Body of pancreas (tissue), 4 donors: ENCODE measurements around the gene CACNA1E. TPM values are rescaled to one million over a fixed set of nuclear protein-coding genes. Genes with fewer than 3 reads are reported as not detected.

Source experiments
- ATAC-seq: fragments of 150-250 bp; one replicate; pipeline ENCODE4 v1.9.1; 2016
- DNase-seq, 4 donors: peaks; one replicate each; pipeline ENCODE4 v3.0.0-alpha.2; 2019
- H3K27ac ChIP-seq, 4 donors: fragments of 200-600 bp; sonication (generic); 1 replicate in 3 of 4; 2 replicates in 1 of 4; pipeline versions ENCODE4 v1.5.1 to v1.6.1; 2016 to 2019; ENCODE audit warnings: mild to moderate bottlenecking in 1 of 4, mixed read lengths in 1 of 4, moderate library complexity in 1 of 4
- H3K27me3 ChIP-seq, 2 donors: fragments of 200-600 bp; sonication (generic); one replicate each; pipeline ENCODE4 v1.6.0; 2016; ENCODE audit warnings: mild to moderate bottlenecking in 1 of 2
- H3K36me3 ChIP-seq, 2 donors: fragments of 200-600 bp; sonication (generic); replicated peaks in 1 of 2; 2 replicates each; pipeline ENCODE4 v1.5.1; 2016; ENCODE audit warnings: low read depth in 2 of 2; ENCODE audit not compliant: insufficient read depth in 1 of 2
- H3K4me1 ChIP-seq: fragments of 200-600 bp; sonication (generic); one replicate; pipeline ENCODE4 v1.6.0; 2016
- H3K4me3 ChIP-seq, 2 donors: fragments of 200-600 bp; sonication (generic); 1 replicate in 1 of 2; 2 replicates in 1 of 2; pipeline ENCODE4 v1.5.1; 2016 to 2019
- H3K9me3 ChIP-seq, 3 donors: fragments of 200-600 bp; sonication (generic); 1 replicate in 2 of 3; 2 replicates in 1 of 3; pipeline ENCODE4 v1.5.1; 2016
- CTCF ChIP-seq, 7 experiments: fragments of 450-650 bp in 4 of 7; fragments of 200-600 bp in 3 of 7; sonication (generic) in 3 of 7; IDR thresholded peaks; one replicate each; pipeline ENCODE4 v1.5.1; 2016 to 2019; ENCODE audit warnings: antibody characterized with exemption in 7 of 7
- POLR2A ChIP-seq, 3 donors: fragments of 450-650 bp; IDR thresholded peaks; one replicate each; pipeline ENCODE4 v1.6.1; 2016; ENCODE audit warnings: antibody characterized with exemption in 3 of 3, mild to moderate bottlenecking in 2 of 3
- WGBS, 2 donors: methylation state at CpG; one replicate each; pipeline ENCODE4 v1.1.5; 2017; 5-methylcytosine and 5-hydroxymethylcytosine counted together
- intact Hi-C: fragments of 100-400 bp; cut with DNase I; formaldehyde crosslinking; loops from one replicate; pipeline ENCODE4 v1.15.1; 2023
- total RNA-seq, 2 donors: library from RNA; depleted of rRNA; stranded (reverse); fragments of >200 nt; gene quantifications; one replicate each; pipeline ENCODE4 v1.1.0, GENCODE V29; 2016

CACNA1E gene
- total RNA-seq, 2 donors from 2014 or later = 1.0 TPM; not detected in 1

- no peak for DNase-seq
- WGBS, 2 donors = 54 to 57% methylated on average over 6 of the region's 6 CpGs
- Histone ChIP-seq H3K27ac (no peak overlapping the region), H3K4me3 (no peak overlapping the region), H3K27me3 (no peaks in the 10 kb centered on the region), H3K9me3 (no peaks in the 10 kb centered on the region), H3K36me3 (no peaks in the 10 kb centered on the region), H3K4me1 (no peaks in the 10 kb centered on the region)
- ATAC-seq = no peak
- intact Hi-C loops = no loop called here
- TF ChIP-seq POLR2A (IDR thresholded peaks at IDR 0.05) (no peak), CTCF (IDR thresholded peaks at IDR 0.05) (no peak)
These were observed 308.4 kb downstream of the CACNA1E start for GRCh38 chr1:181791721-181792120.

DNA sequence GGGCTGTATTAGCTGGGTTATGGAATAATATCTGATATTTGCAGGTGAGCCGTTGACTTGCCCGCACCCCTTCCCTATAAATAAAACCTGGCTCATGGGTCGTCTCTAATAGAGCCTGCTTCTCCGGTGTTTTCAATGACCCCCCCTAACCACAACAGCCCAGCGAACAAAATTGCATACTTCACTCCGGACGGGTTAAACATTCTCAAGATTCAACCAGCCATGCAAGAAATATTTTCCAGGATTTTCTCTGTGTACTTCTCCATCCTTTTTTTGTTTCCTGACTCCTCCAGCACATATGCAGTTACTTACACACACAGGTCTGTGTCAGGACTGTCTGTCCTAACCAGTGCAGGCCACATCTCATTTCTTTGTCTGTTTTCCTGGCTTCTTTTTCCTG, 310.5 kb downstream of the CACNA1E start:
- Histone ChIP-seq H3K4me1 (no peaks in the 10 kb centered on the region), H3K4me3 (no peak overlapping the region), H3K36me3 (no peaks in the 10 kb centered on the region), H3K27ac (no peak overlapping the region), H3K27me3 (no peaks in the 10 kb centered on the region), H3K9me3 (no peaks in the 10 kb centered on the region)
- TF ChIP-seq POLR2A (IDR thresholded peaks at IDR 0.05) = no peak
- no peak for TF ChIP-seq CTCF (IDR thresholded peaks at IDR 0.05)
- WGBS, 2 donors = 41 to 45% methylated on average over 7 of the region's 7 CpGs
- no peak for ATAC-seq
- intact Hi-C loops = no loop called here
- no peak for DNase-seq

DNA sequence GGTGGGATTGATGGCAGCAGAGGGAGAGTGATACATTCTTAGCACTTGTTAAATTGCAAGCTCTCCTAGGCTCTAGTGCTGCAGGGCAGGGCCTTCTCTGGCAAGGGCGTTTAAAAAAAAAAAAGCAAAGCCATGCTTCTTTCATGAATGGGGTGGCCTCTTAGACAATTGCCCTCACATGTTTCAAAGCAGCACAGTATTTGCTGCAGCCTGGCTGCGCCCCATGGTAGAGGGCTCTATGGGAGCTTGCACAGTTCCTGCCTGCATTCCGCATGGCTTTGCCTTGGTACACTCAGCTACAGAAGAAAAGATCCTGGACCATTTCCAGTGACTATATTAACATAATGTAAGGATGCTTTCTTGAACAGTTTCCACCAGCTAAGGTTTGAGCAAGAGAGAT, 311.0 kb downstream of the CACNA1E start:
- no peaks in the 10 kb centered on the region for H3K36me3 ChIP-seq
- H3K9me3 ChIP-seq = no peaks in the 10 kb centered on the region
- intact Hi-C loops = no loop called here
- ATAC-seq (no peak), DNase-seq (no peak)
- no peaks in the 10 kb centered on the region for H3K4me1 ChIP-seq
- H3K4me3 ChIP-seq = no peak overlapping the region
- no peaks in the 10 kb centered on the region for H3K27me3 ChIP-seq
- no peak overlapping the region for H3K27ac ChIP-seq
- 52 to 53% methylated on average over 3 of the region's 3 CpGs for WGBS, 2 donors
- no peak for TF ChIP-seq CTCF (IDR thresholded peaks at IDR 0.05)
- no peak for TF ChIP-seq POLR2A (IDR thresholded peaks at IDR 0.05)

DNA sequence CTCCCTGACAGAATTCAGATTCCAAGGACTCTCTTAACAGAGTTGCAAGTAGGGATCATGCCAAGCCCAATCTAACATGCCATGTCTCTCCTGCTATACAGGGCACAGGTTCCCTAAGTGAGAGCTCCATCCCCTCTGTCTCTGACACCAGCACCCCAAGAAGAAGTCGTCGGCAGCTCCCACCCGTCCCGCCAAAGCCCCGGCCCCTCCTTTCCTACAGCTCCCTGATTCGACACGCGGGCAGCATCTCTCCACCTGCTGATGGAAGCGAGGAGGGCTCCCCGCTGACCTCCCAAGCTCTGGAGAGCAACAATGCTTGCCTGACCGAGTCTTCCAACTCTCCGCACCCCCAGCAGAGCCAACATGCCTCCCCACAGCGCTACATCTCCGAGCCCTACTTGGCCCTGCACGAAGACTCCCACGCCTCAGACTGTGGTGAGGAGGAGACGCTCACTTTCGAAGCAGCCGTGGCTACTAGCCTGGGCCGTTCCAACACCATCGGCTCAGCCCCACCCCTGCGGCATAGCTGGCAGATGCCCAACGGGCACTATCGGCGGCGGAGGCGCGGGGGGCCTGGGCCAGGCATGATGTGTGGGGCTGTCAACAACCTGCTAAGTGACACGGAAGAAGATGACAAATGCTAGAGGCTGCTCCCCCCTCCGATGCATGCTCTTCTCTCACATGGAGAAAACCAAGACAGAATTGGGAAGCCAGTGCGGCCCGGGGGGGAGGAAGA, 315.0 kb downstream of the CACNA1E start:
- DNase-seq = no peak
- intact Hi-C loops = no loop called here
- Histone ChIP-seq H3K9me3 (no peaks in the 10 kb centered on the region), H3K4me1 (no peaks in the 10 kb centered on the region), H3K27ac (no peak overlapping the region), H3K4me3 (no peak overlapping the region), H3K36me3 (no peaks in the 10 kb centered on the region), H3K27me3 (no peaks in the 10 kb centered on the region)
- ATAC-seq = no peak
- 79 to 83% methylated on average over 29 to 32 of the region's 32 CpGs for WGBS, 2 donors
- TF ChIP-seq CTCF (IDR thresholded peaks at IDR 0.05) = no peak
- TF ChIP-seq POLR2A (IDR thresholded peaks at IDR 0.05) = no peak

- no peak for ATAC-seq
- Histone ChIP-seq H3K4me3 (no peak overlapping the region), H3K4me1 (no peaks in the 10 kb centered on the region), H3K27me3 (no peaks in the 10 kb centered on the region), H3K27ac (no peak overlapping the region), H3K36me3 (no peaks in the 10 kb centered on the region), H3K9me3 (no peaks in the 10 kb centered on the region)
- no peak for TF ChIP-seq CTCF (IDR thresholded peaks at IDR 0.05)
- TF ChIP-seq POLR2A (IDR thresholded peaks at IDR 0.05) = no peak
- intact Hi-C loops = no loop called here
- DNase-seq = no peak
- 33 to 47% methylated on average over 1 of the region's 1 CpG for WGBS, 2 donors
These were observed 318.3 kb downstream of the CACNA1E start for GRCh38 chr1:181801617-181802016.
